Measurements from ENCODE around the gene GSC.

DNA sequence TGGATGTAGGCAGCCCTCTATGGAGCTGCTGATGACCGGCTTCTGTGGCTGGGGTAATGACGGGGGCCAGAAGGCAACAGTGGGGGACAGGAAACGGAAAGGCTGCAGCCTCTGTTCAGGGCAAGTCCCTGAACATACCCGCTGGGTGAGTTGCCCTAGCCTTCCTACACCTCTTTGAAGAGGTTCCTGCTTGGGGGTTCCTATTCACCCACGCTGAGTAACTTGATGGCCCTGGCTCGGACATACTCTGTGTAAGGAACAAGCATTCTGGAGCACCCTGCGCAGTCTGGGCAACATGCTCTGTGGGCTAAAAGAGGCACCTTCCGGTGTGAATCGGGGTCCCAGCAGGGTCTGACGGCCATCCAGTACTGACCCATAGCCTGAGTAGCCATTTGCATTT, 17.7 kb upstream of the GSC start:
- no peak for TF ChIP-seq POLR2A (IDR thresholded peaks at IDR 0.05)
- TF ChIP-seq, protein P1, sequence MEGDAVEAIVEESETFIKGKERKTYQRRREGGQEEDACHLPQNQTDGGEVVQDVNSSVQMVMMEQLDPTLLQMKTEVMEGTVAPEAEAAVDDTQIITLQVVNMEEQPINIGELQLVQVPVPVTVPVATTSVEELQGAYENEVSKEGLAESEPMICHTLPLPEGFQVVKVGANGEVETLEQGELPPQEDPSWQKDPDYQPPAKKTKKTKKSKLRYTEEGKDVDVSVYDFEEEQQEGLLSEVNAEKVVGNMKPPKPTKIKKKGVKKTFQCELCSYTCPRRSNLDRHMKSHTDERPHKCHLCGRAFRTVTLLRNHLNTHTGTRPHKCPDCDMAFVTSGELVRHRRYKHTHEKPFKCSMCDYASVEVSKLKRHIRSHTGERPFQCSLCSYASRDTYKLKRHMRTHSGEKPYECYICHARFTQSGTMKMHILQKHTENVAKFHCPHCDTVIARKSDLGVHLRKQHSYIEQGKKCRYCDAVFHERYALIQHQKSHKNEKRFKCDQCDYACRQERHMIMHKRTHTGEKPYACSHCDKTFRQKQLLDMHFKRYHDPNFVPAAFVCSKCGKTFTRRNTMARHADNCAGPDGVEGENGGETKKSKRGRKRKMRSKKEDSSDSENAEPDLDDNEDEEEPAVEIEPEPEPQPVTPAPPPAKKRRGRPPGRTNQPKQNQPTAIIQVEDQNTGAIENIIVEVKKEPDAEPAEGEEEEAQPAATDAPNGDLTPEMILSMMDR (IDR thresholded peaks at IDR 0.05): no peak

Data from uterus (tissue), 2 donors.